Measurements from ENCODE around the gene TSTD1. TPM values are rescaled to one million over a fixed set of nuclear protein-coding genes. Genes with fewer than 3 reads are reported as not detected.

TSTD1 gene
- total and polyA plus RNA-seq, 2 of the 8 experiments (the other 6 are each of a cell fraction or from before 2014, with no cell fraction given): 60.9 to 314 TPM

DNA sequence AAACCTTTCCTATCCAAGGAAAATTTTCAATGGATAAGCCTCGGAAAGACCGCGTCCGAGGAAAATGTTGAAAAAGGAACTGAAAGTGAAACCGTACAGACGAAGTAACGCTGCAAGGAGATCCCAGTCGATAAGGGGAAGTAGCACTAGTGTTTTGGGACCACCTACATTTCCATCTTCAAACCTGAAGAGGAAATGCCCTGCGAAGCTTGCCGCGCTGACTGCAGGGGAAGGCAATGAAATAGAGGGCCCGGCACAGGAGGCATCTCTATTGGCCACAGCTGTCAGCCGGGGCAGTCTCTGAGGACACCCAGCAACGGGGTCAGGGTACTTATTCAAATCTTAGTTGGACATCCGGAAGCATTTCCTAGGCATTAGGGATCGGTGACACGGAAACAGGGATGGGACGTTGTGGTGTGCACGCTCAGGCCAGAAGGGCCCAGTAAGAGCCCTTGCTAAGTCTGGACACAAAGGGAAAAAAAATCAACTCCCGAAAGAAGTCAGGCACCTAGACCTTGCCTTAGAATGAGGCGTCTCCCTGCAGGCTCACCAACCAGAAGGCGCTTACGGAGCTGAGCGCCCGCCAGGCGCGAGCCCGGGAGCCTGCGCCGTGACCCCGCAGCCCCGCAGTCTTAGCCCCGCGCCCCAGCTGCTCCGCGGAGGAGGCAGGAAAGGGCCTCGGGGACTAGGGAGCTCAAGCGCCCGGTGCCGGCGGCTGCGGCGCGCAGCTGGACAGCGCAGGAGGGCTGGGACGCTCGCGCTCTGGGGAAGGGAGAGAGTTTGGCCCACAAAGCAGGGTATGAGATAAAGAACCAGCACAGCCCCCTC lies 6.4 kb upstream of the TSTD1 start:
- Histone ChIP-seq H2AFZ (ENCODE audit: low read length) (0 out of 2 replicates have a peak overlapping the region, but pooled peaks have one; percentile 11), H3K27me3 (replicated peaks in 1 of 4; ENCODE audit: control insufficient read depth in 3 of 4, extremely low read depth in 1 of 4, insufficient read depth in 3 of 4, low read length in 3 of 4) (peaks cover 0 to 17% (median 8%) of the 10 kb centered on the region in 4 experiments; a peak in 6 of 7 replicates), H3K79me2 (ENCODE audit: control insufficient read depth in 1 of 2, insufficient read depth in 2 of 2, low read length in 2 of 2) (peaks cover 0 to 20% of the 10 kb centered on the region in 2 experiments; a peak in 2 of 4 replicates), H2BK20ac (ENCODE audit: low read length) (no peak overlapping the region), H3K4me3 (ENCODE audit: extremely low read depth in 1 of 4, insufficient read depth in 2 of 4, low read depth in 3 of 4, low read length in 4 of 4) (peak overlapping the region; percentile 75 to 98 (median 87)), H2BK5ac (ENCODE audit: low read depth, low read length) (peak overlapping the region; percentile 94), H2AK5ac (ENCODE audit: low read depth, low read length) (no peak overlapping the region), H3K4ac (replicated peaks; ENCODE audit: insufficient read length, low read depth, low read length) (no peak overlapping the region), H3K18ac (ENCODE audit: extremely low read depth, low read length) (peak overlapping the region; percentile 73), H4K8ac (ENCODE audit: extremely low read depth, insufficient read depth, low read length) (peak overlapping the region; percentile 93), H4K20me1 (replicated peaks in 1 of 2; ENCODE audit: control insufficient read depth in 1 of 2, insufficient read depth in 2 of 2, low read length in 2 of 2) (no peaks in the 10 kb centered on the region), H3K9ac (replicated peaks in 1 of 4; ENCODE audit: extremely low read depth in 1 of 4, low read depth in 3 of 4, low read length in 3 of 4) (peak overlapping the region; percentile 77 to 95 (median 92)), H3K56ac (replicated peaks; ENCODE audit: insufficient read length, low read depth, low read length) (peak overlapping the region; percentile 3), H3K27ac (ENCODE audit: low read depth, low read length) (peak overlapping the region; percentile 97; the same call in 1 of the 2 replicates), H3K14ac (ENCODE audit: insufficient read length) (no peak overlapping the region), H3K4me1 (replicated peaks in 1 of 4; ENCODE audit: control insufficient read depth in 3 of 4, insufficient read depth in 4 of 4, low read length in 3 of 4) (peaks cover 0 to 4% (median 1%) of the 10 kb centered on the region in 4 experiments; a peak in 2 of 7 replicates), H3K79me1 (ENCODE audit: low read depth, low read length) (peaks cover 7% of the 10 kb centered on the region), H3K36me3 (ENCODE audit: control insufficient read depth in 2 of 4, insufficient read depth in 4 of 4, low read length in 3 of 4) (peaks cover 17 to 29% (median 22%) of the 10 kb centered on the region in 4 experiments; a peak in 6 of 8 replicates), H3K23ac (ENCODE audit: insufficient read length) (no peak overlapping the region), H4K5ac (ENCODE audit: insufficient read length, low read depth, low read length) (peak overlapping the region; percentile 26), H3K4me2 (ENCODE audit: insufficient read depth in 1 of 2, low read depth in 2 of 2, low read length in 2 of 2) (peak overlapping the region; percentile 85 to 100), H3K9me3 (ENCODE audit: insufficient read depth in 2 of 2, low read depth in 1 of 2, low read length in 1 of 2) (peaks cover 0 to 12% of the 10 kb centered on the region in 2 experiments; a peak in 1 of 4 replicates), H2BK15ac (ENCODE audit: low read length) (no peak overlapping the region; the same call in 1 of the 2 replicates), H3K23me2 (ENCODE audit: low read depth, low read length) (peaks cover 7% of the 10 kb centered on the region), H4K91ac (replicated peaks; ENCODE audit: insufficient read length, low read length) (peak overlapping the region; percentile 25), H2BK120ac (replicated peaks; ENCODE audit: low read depth, low read length) (no peak overlapping the region), H2BK12ac (ENCODE audit: low read depth, low read length) (peak overlapping the region; percentile 11; the same call in 1 of the 2 replicates)
- WGBS, 2 experiments (ENCODE audit: extremely low coverage in 1 of 2, insufficient coverage in 1 of 2, insufficient read length in 1 of 2, insufficient replicate concordance in 2 of 2, low coverage in 1 of 2, low lambda C conversion rate in 2 of 2, missing lambda C conversion rate in 1 of 2): 4% methylated on average over 38 of the region's 48 CpGs; no CpG with 5 or more reads in 1 of the 2 experiments
- FAIRE-seq: no peak
- ChIA-PET CTCF (ENCODE audit: partially characterized antibody) (interaction anchor here (0.6 to 4.1 kb wide), 16 partner anchors 10 to 1176 kb away, joined by 3 to 26 read pairs (median 5); partner anchors contain the start of genes F11R and KLHDC9), POLR2A (ENCODE audit: partially characterized antibody) (interaction anchor here (0.6 to 4.0 kb wide), 27 partner anchors 8 to 395 kb away, joined by 3 to 28 read pairs (median 5); partner anchors contain the start of genes ARHGAP30, DEDD, F11R and KLHDC9)
- peak in 1 of 2 experiments; percentile 64 for DNase-seq (ENCODE audit: low read depth in 1 of 2, low spot score in 2 of 2)
- TF ChIP-seq TEAD4 (IDR thresholded peaks at IDR 0.05; ENCODE audit: low read depth, low read length): no peak
- no peak for TF ChIP-seq CEBPB (IDR thresholded peaks at IDR 0.05; ENCODE audit: low read depth, low read length)
- TF ChIP-seq KDM4A (IDR thresholded peaks at IDR 0.05; ENCODE audit: low read depth, low read length, severe bottlenecking): no peak
- no peak for TF ChIP-seq FOSL1 (IDR thresholded peaks at IDR 0.05; ENCODE audit: insufficient read depth, low read depth, low read length)
- TF ChIP-seq POLR2AphosphoS5 (IDR thresholded peaks at IDR 0.05; ENCODE audit: low read depth, low read length): no peak
- no peak for TF ChIP-seq SP1 (IDR thresholded peaks at IDR 0.05; ENCODE audit: low read depth, low read length)
- no peak for TF ChIP-seq NANOG (IDR thresholded peaks at IDR 0.05; ENCODE audit: insufficient read depth, low read depth, low read length, poor library complexity, severe bottlenecking)
- TF ChIP-seq GTF2F1 (IDR thresholded peaks at IDR 0.05; ENCODE audit: borderline replicate concordance, low read depth, low read length): no peak
- TF ChIP-seq JUN (IDR thresholded peaks at IDR 0.05; ENCODE audit: low read depth, low read length): no peak
- TF ChIP-seq SP4 (IDR thresholded peaks at IDR 0.05; ENCODE audit: low read length): no peak
- TF ChIP-seq PHF8 (conservative IDR thresholded peaks at IDR 0.05; ENCODE audit: low read depth, low read length): 0 out of 2 replicates have a peak, but pooled peaks have one; percentile 0

Measured in H1 (cell line).